GM12878 (cell line): ENCODE results near the gene POMT1. TPM values are rescaled to one million over a fixed set of nuclear protein-coding genes. Genes with fewer than 3 reads are reported as not detected.

ENCODE experiments used
- ATAC-seq: fragments of 200-7000 bp; cut with Tn5 transposase; 3 replicates; pipeline ENCODE4 v1.9.1; 2020; ENCODE audit warnings: mild to moderate bottlenecking, moderate library complexity
- BruUV-seq: library from RNA; stranded (reverse); fragments of 400-500 nt; replicated peaks from 2 replicates; lab custom pipeline; 2021; lab: Mats Ljungman, UMichigan
- CTCF ChIA-PET: fragments of 300-600 bp; sonication (Branson Sonifier 250); formaldehyde crosslinking; extraction: SDS; loops from one replicate; lab custom pipeline; 2021; ENCODE audit warnings: inconsistent platforms; lab: Yijun Ruan, JAX
- POLR2A ChIA-PET: fragments of 350-600 bp; formaldehyde crosslinking; extraction: SDS; loops from one replicate; lab custom pipeline; 2021; ENCODE audit warnings: inconsistent platforms; lab: Charles Lee
- RAD21 ChIA-PET: fragments of 300-600 bp; sonication (Branson Sonifier 250); formaldehyde crosslinking; loops from one replicate; lab custom pipeline; 2023; ENCODE audit warnings: antibody characterized with exemption; ENCODE audit not compliant: unreplicated experiment; lab: Charles Lee
- SMC1A ChIA-PET: fragments of 300-600 bp; sonication (Branson Sonifier 250); formaldehyde crosslinking; loops from one replicate; lab custom pipeline; 2023; ENCODE audit not compliant: unreplicated experiment, uncharacterized antibody; lab: Charles Lee
- DNase-seq: peaks from one replicate; pipeline ENCODE4 v3.0.0-alpha.2; 2011; ENCODE audit warnings: low read depth, low spot score
- FAIRE-seq: peaks from 3 replicates; lab custom pipeline; 2011; peaks lifted over from hg19 to GRCh38; lab: Jason Lieb, UNC
- H2AFZ ChIP-seq: 2 replicates; pipeline ENCODE4 v1.6.0; 2011; ENCODE audit warnings: low read depth, low read length, control low read depth; ENCODE audit not compliant: control insufficient read depth
- H3K27ac ChIP-seq: 2 replicates; pipeline ENCODE4 v1.5.1; 2011; ENCODE audit warnings: control low read depth; ENCODE audit not compliant: control insufficient read depth, insufficient read depth
- H3K27me3 ChIP-seq, 2 experiments: replicated peaks in 1 of 2; 2 replicates each; pipeline versions ENCODE4 v1.6.0 to v1.6.1; 2011; ENCODE audit warnings: low read length in 1 of 2; ENCODE audit not compliant: control insufficient read depth in 2 of 2, insufficient read depth in 2 of 2
- H3K36me3 ChIP-seq, 2 experiments: 2 replicates each; pipeline ENCODE4 v1.5.1; 2011; ENCODE audit warnings: low read length in 1 of 2; ENCODE audit not compliant: control insufficient read depth in 2 of 2, insufficient read depth in 2 of 2
- H3K4me1 ChIP-seq: 2 replicates; pipeline ENCODE4 v1.6.1; 2011; ENCODE audit warnings: mild to moderate bottlenecking, low read length, moderate library complexity, mixed read lengths; ENCODE audit not compliant: control insufficient read depth, insufficient read depth
- H3K4me2 ChIP-seq: 2 replicates; pipeline ENCODE4 v1.6.0; 2011; ENCODE audit warnings: control low read depth; ENCODE audit not compliant: control insufficient read depth, insufficient read depth
- H3K4me3 ChIP-seq: fragments of 200-600 bp; sonication (generic); 2 replicates; pipeline ENCODE4 v1.5.1; 2016
- H3K79me2 ChIP-seq: 2 replicates; pipeline ENCODE4 v1.6.0; 2011; ENCODE audit warnings: low read length; ENCODE audit not compliant: control insufficient read depth, insufficient read depth
- H3K9ac ChIP-seq: 2 replicates; pipeline ENCODE4 v1.8.0; 2011; ENCODE audit warnings: low read length, control low read depth, mixed read lengths; ENCODE audit not compliant: control insufficient read depth, insufficient read depth
- H3K9me3 ChIP-seq: replicated peaks from 3 replicates; pipeline ENCODE4 v1.5.1; 2011; ENCODE audit warnings: mild to moderate bottlenecking, low read length; ENCODE audit not compliant: control insufficient read depth, insufficient read depth
- H4K20me1 ChIP-seq: 2 replicates; pipeline ENCODE4 v1.6.0; 2011; ENCODE audit not compliant: control insufficient read depth, insufficient read depth
- CHD1 ChIP-seq: IDR thresholded peaks from 2 replicates; pipeline ENCODE4 v1.6.1; 2012; ENCODE audit warnings: low read depth, low read length, improper control_type of control experiment
- HCFC1 ChIP-seq: fragments of 150-350 bp; IDR thresholded peaks from 2 replicates; pipeline ENCODE4 v1.6.1; 2014; ENCODE audit warnings: low read length
- KAT2A ChIP-seq: conservative IDR thresholded peaks from 2 replicates; pipeline ENCODE4 v1.6.1; 2011; ENCODE audit warnings: low read depth, low read length; ENCODE audit not compliant: control insufficient read depth
- PBX3 ChIP-seq: IDR thresholded peaks from 2 replicates; pipeline ENCODE4 v1.6.1; 2011; ENCODE audit warnings: mild to moderate bottlenecking, low read depth, low read length, moderate library complexity; ENCODE audit not compliant: insufficient replicate concordance
- POLR2A ChIP-seq: IDR thresholded peaks from 2 replicates; pipeline ENCODE4 v1.6.1; 2011; ENCODE audit warnings: low read depth, mild to moderate bottlenecking, low read length
- SMAD1 ChIP-seq: fragments of 450-650 bp; IDR thresholded peaks from 2 replicates; pipeline ENCODE4 v1.6.1; 2018; ENCODE audit warnings: mild to moderate bottlenecking, low read depth; ENCODE audit not compliant: partially characterized antibody
- STAT3 ChIP-seq: IDR thresholded peaks from 2 replicates; pipeline ENCODE4 v1.6.1; 2011; ENCODE audit warnings: low read depth, low read length, improper control_type of control experiment
- SUPT20H ChIP-seq: IDR thresholded peaks from 2 replicates; pipeline ENCODE4 v1.6.1; 2011; ENCODE audit warnings: low read depth, mild to moderate bottlenecking, low read length, moderate library complexity, borderline replicate concordance; ENCODE audit not compliant: control insufficient read depth
- YBX1 ChIP-seq: fragments of 450-650 bp; IDR thresholded peaks from 2 replicates; pipeline ENCODE4 v1.6.1; 2016; ENCODE audit warnings: antibody characterized with exemption
- ZNF622 ChIP-seq: fragments of 450-650 bp; IDR thresholded peaks from 2 replicates; pipeline ENCODE4 v1.6.1; 2017; ENCODE audit warnings: mild to moderate bottlenecking, inconsistent platforms
- WGBS: methylation state at CpG from one replicate; pipeline ENCODE4 v1.1.6; 2016; ENCODE audit warnings: low lambda C conversion rate; ENCODE audit not compliant: insufficient replicate concordance, insufficient coverage; ENCODE audit errors: missing lambda C conversion rate; 5-methylcytosine and 5-hydroxymethylcytosine counted together
- in situ Hi-C: fragments of 300-500 bp; cut with MboI; formaldehyde crosslinking; loops from 9 replicates; pipeline ENCODE4 v1.14.3; 2018; ENCODE audit warnings: mixed read lengths
- intact Hi-C: fragments of 100-400 bp; cut with micrococcal nuclease; formaldehyde crosslinking; loops from one replicate; pipeline ENCODE4 v1.14.2; 2022; ENCODE audit not compliant: unreplicated experiment
- polyA plus RNA-seq, 11 experiments: library from polyadenylated mRNA; depleted of rRNA in 4 of 11; unstranded in 6 of 11; stranded (reverse) in 5 of 11; fragments of >200 nt; fragmentation: Nextera tagmentation in 4 of 11; fragmentation: Illumina TruSeq in 1 of 11; extraction: Ambion mirVana in 4 of 11; extraction: Trizol in 1 of 11; gene quantifications; 1 replicate in 1 of 11; 2 replicates in 10 of 11; pipeline versions ENCODE4 v1.2.1 to v1.2.3, GENCODE V29; 2011 to 2016; ENCODE audit warnings: inconsistent platforms in 2 of 11, missing spikeins in 2 of 11, low read depth in 1 of 11
- total RNA-seq, 4 experiments: library from RNA; depleted of rRNA in 3 of 4; stranded (reverse); fragments of >200 nt in 3 of 4; fragmentation: Illumina TruSeq in 1 of 4; extraction: Trizol in 1 of 4; gene quantifications; 2 replicates each; pipeline versions ENCODE4 v1.2.1 to v1.2.3, GENCODE V29; 2013 to 2021
- TF ChIP-seq, protein P1 (sequence below): fragments of 450-650 bp; IDR thresholded peaks from 2 replicates; pipeline ENCODE4 v1.6.1; 2017; ENCODE audit warnings: antibody characterized with exemption, mild to moderate bottlenecking, moderate library complexity

Gene POMT1
- total and polyA plus RNA-seq, 10 of the 15 experiments (the other 5 are each of a cell fraction or from before 2014, with no cell fraction given): 1.2 to 19.2 (median 12.6) TPM

GRCh38 chr9:131481441-131482342 is 21.0 kb upstream of the POMT1 start:
- in situ Hi-C loops: no loop called here
- ATAC-seq (no peak), FAIRE-seq (no peak), DNase-seq (no peak)
- Histone ChIP-seq H4K20me1 (no peaks in the 10 kb centered on the region; the same call in 1 of the 2 replicates), H3K4me1 (no peaks in the 10 kb centered on the region), H3K27ac (no peak overlapping the region), H3K36me3 (peaks cover 59 to 67% of the 10 kb centered on the region in 2 experiments), H3K79me2 (no peaks in the 10 kb centered on the region), H2AFZ (no peak overlapping the region), H3K4me3 (no peak overlapping the region), H3K9ac (no peak overlapping the region), H3K9me3 (no peaks in the 10 kb centered on the region), H3K4me2 (no peak overlapping the region), H3K27me3 (no peaks in the 10 kb centered on the region)
- no TSS peak for BruUV-seq
- 0 out of 2 replicates have a peak, but pooled peaks have one; percentile 50 for TF ChIP-seq POLR2A
- TF ChIP-seq STAT3: no peak
- TF ChIP-seq SMAD1: no peak
- ChIA-PET RAD21 (interaction anchor here (0.5 to 0.6 kb wide), 2 partner anchors 132 to 140 kb away, joined by 3 read pairs; no protein-coding TSS in a partner anchor), CTCF (interaction anchor here (1.0 to 3.8 kb wide), 2 partner anchors 131 to 207 kb away, joined by 4 to 26 read pairs; no protein-coding TSS in a partner anchor), SMC1A (no interaction called here), POLR2A (interaction anchor here (0.5 to 0.6 kb wide), 3 partner anchors 225 to 687 kb away, joined by 3 to 6 read pairs (median 3); no protein-coding TSS in a partner anchor)
- intact Hi-C loops: no loop called here
- 87% methylated on average over 18 of the region's 19 CpGs for WGBS

DNA sequence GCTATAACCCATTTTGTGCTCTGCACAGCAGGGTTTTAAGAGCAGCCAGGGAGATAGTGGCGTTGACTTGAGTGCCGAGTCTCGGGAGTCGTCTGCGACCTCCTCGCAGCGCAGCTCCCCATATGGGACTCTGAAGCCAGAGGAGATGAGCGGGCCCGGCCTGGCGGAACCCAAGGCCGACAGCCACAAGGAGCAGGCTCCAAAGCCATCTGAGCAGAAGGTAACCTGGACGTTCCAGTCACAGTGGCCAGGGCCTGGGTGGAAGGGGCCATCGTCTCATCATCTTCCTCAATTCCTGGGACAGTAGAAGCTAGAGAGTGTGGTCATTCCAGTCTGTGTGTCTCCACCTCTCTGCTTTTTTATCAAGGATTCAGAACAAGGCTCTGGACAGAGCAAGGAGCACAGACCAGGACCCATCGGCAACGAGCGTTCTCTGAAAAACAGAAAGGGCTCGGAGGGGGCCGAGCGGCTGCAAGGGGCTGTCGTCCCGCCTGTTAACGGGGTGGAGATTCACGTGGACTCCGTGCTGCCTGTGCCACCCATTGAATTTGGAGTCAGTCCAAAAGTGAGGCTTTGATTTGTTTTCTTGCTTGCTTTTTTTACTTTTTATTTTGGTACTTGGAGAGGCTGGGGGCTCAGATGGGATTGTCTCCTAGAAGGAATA is 20.2 kb upstream of the POMT1 start:
- H3K27ac ChIP-seq: no peak overlapping the region
- H4K20me1 ChIP-seq: no peaks in the 10 kb centered on the region; the same call in 1 of the 2 replicates
- DNase-seq (no peak), ATAC-seq (no peak), FAIRE-seq (no peak)
- no peaks in the 10 kb centered on the region for H3K9me3 ChIP-seq
- H3K27me3 ChIP-seq: no peaks in the 10 kb centered on the region
- H3K36me3 ChIP-seq: peaks cover 62 to 65% of the 10 kb centered on the region in 2 experiments
- ChIA-PET CTCF (no interaction called here), RAD21 (no interaction called here), POLR2A (no interaction called here), SMC1A (no interaction called here)
- 95% methylated on average over 24 of the region's 24 CpGs for WGBS
- no peak overlapping the region for H3K4me2 ChIP-seq
- H2AFZ ChIP-seq: no peak overlapping the region
- H3K9ac ChIP-seq: no peak overlapping the region
- in situ Hi-C loops (no loop called here), intact Hi-C loops (no loop called here)
- no peak overlapping the region for H3K4me3 ChIP-seq
- no peaks in the 10 kb centered on the region for H3K4me1 ChIP-seq
- BruUV-seq: no TSS peak
- no peaks in the 10 kb centered on the region for H3K79me2 ChIP-seq
- no peak for TF ChIP-seq CHD1
- no peak for TF ChIP-seq SUPT20H
- no peak for TF ChIP-seq PBX3
- no peak for TF ChIP-seq HCFC1
- no peak for TF ChIP-seq POLR2A
- TF ChIP-seq, protein P1, sequence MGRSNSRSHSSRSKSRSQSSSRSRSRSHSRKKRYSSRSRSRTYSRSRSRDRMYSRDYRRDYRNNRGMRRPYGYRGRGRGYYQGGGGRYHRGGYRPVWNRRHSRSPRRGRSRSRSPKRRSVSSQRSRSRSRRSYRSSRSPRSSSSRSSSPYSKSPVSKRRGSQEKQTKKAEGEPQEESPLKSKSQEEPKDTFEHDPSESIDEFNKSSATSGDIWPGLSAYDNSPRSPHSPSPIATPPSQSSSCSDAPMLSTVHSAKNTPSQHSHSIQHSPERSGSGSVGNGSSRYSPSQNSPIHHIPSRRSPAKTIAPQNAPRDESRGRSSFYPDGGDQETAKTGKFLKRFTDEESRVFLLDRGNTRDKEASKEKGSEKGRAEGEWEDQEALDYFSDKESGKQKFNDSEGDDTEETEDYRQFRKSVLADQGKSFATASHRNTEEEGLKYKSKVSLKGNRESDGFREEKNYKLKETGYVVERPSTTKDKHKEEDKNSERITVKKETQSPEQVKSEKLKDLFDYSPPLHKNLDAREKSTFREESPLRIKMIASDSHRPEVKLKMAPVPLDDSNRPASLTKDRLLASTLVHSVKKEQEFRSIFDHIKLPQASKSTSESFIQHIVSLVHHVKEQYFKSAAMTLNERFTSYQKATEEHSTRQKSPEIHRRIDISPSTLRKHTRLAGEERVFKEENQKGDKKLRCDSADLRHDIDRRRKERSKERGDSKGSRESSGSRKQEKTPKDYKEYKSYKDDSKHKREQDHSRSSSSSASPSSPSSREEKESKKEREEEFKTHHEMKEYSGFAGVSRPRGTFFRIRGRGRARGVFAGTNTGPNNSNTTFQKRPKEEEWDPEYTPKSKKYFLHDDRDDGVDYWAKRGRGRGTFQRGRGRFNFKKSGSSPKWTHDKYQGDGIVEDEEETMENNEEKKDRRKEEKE: no peak
- no peak for TF ChIP-seq KAT2A
- no peak for TF ChIP-seq ZNF622
- no peak for TF ChIP-seq YBX1
